ENCODE results near the gene PSMD8. TPM values are rescaled to one million over a fixed set of nuclear protein-coding genes. Genes with fewer than 3 reads are reported as not detected.
"Not testable (repeated sequence)": the region's sequence is repeated elsewhere in the genome, so short reads cannot be mapped to it uniquely, and the experiment has no call there.

The PSMD8 gene
- total RNA-seq, 1 experiment from 2014 or later, result 199 TPM

GRCh38 chr19:38402967-38403674 lies 28.8 kb downstream of the PSMD8 start, which contains the start of gene FAM98C:
Gene FAM98C (plus strand): TSS chr19:38403093. CDS start chr19:38403154, 61 bp downstream.
- Histone ChIP-seq H3K27ac (ENCODE audit: low read length) (no peak within 1 kb of the TSS), H3K4me3 (ENCODE audit: low read length) (peak within 1 kb of the TSS; percentile 90), H3K9me2 (replicated peaks; ENCODE audit: insufficient read depth, low read length) (no peaks in the 10 kb centered on the region), H3K79me2 (ENCODE audit: low read length) (no peaks in the 10 kb centered on the region), H3K4me2 (ENCODE audit: low read depth, low read length, poor library complexity, severe bottlenecking) (peak within 1 kb of the TSS; percentile 96), H4K20me1 (ENCODE audit: insufficient read depth, low read depth, low read length) (no peaks in the 10 kb centered on the region), H3K36me3 (ENCODE audit: insufficient read depth, low read length) (no peaks in the 10 kb centered on the region), H3K9me3 (ENCODE audit: low read length) (no peaks in the 10 kb centered on the region), H2AFZ (ENCODE audit: low read length) (peak within 1 kb of the TSS; percentile 95), H3K9ac (ENCODE audit: low read length) (peak within 1 kb of the TSS; percentile 83), H3K4me1 (ENCODE audit: low read length) (peaks cover 8% of the 10 kb centered on the region), H3K27me3 (ENCODE audit: low read length) (no peaks in the 10 kb centered on the region)
- DNase-seq, result peak; percentile 99

GRCh38 chr19:38404858-38405257 lies 30.5 kb downstream of the PSMD8 start:
- Histone ChIP-seq H3K4me1 (ENCODE audit: low read length) (peaks cover 8% of the 10 kb centered on the region), H3K27me3 (ENCODE audit: low read length) (no peaks in the 10 kb centered on the region), H3K36me3 (ENCODE audit: insufficient read depth, low read length) (no peaks in the 10 kb centered on the region), H3K9ac (ENCODE audit: low read length) (no peak overlapping the region), H4K20me1 (ENCODE audit: insufficient read depth, low read depth, low read length) (no peaks in the 10 kb centered on the region), H3K9me3 (ENCODE audit: low read length) (no peaks in the 10 kb centered on the region), H3K27ac (ENCODE audit: low read length) (no peak overlapping the region), H3K79me2 (ENCODE audit: low read length) (no peaks in the 10 kb centered on the region), H3K4me2 (ENCODE audit: low read depth, low read length, poor library complexity, severe bottlenecking) (no peak overlapping the region), H3K4me3 (ENCODE audit: low read length) (no peak overlapping the region), H3K9me2 (replicated peaks; ENCODE audit: insufficient read depth, low read length) (no peaks in the 10 kb centered on the region), H2AFZ (ENCODE audit: low read length) (no peak overlapping the region)
- DNase-seq, result no peak

- no peaks in the 10 kb centered on the region for H3K36me3 ChIP-seq (ENCODE audit: insufficient read depth, low read length)
- DNase-seq, result no peak
- H4K20me1 ChIP-seq (ENCODE audit: insufficient read depth, low read depth, low read length), result no peaks in the 10 kb centered on the region
- no peak overlapping the region for H3K9ac ChIP-seq (ENCODE audit: low read length)
- no peak overlapping the region for H3K4me3 ChIP-seq (ENCODE audit: low read length)
- no peaks in the 10 kb centered on the region for H3K9me2 ChIP-seq (replicated peaks; ENCODE audit: insufficient read depth, low read length)
- H3K27ac ChIP-seq (ENCODE audit: low read length), result no peak overlapping the region
- no peak overlapping the region for H2AFZ ChIP-seq (ENCODE audit: low read length)
- H3K79me2 ChIP-seq (ENCODE audit: low read length), result no peaks in the 10 kb centered on the region
- H3K27me3 ChIP-seq (ENCODE audit: low read length), result no peaks in the 10 kb centered on the region
- H3K4me1 ChIP-seq (ENCODE audit: low read length), result peaks cover 8% of the 10 kb centered on the region
- H3K9me3 ChIP-seq (ENCODE audit: low read length), result no peaks in the 10 kb centered on the region
- H3K4me2 ChIP-seq (ENCODE audit: low read depth, low read length, poor library complexity, severe bottlenecking), result no peak overlapping the region
These were observed 30.9 kb downstream of the PSMD8 start for GRCh38 chr19:38405276-38405675.

- no peaks in the 10 kb centered on the region for H3K36me3 ChIP-seq (ENCODE audit: insufficient read depth, low read length)
- H3K79me2 ChIP-seq (ENCODE audit: low read length), result no peaks in the 10 kb centered on the region
- no peak overlapping the region for H3K4me2 ChIP-seq (ENCODE audit: low read depth, low read length, poor library complexity, severe bottlenecking)
- H3K9me3 ChIP-seq (ENCODE audit: low read length), result no peaks in the 10 kb centered on the region
- H3K9ac ChIP-seq (ENCODE audit: low read length), result no peak overlapping the region
- no peak for DNase-seq
- H3K4me3 ChIP-seq (ENCODE audit: low read length), result no peak overlapping the region
- no peaks in the 10 kb centered on the region for H3K4me1 ChIP-seq (ENCODE audit: low read length)
- H2AFZ ChIP-seq (ENCODE audit: low read length), result no peak overlapping the region
- no peaks in the 10 kb centered on the region for H3K27me3 ChIP-seq (ENCODE audit: low read length)
- no peak overlapping the region for H3K27ac ChIP-seq (ENCODE audit: low read length)
- no peaks in the 10 kb centered on the region for H4K20me1 ChIP-seq (ENCODE audit: insufficient read depth, low read depth, low read length)
- no peaks in the 10 kb centered on the region for H3K9me2 ChIP-seq (replicated peaks; ENCODE audit: insufficient read depth, low read length)
These were observed 35.3 kb downstream of the PSMD8 start for GRCh38 chr19:38409631-38410133.

GRCh38 chr19:38410407-38410806 lies 36.0 kb downstream of the PSMD8 start:
- H3K4me1 ChIP-seq (ENCODE audit: low read length); H3K79me2 ChIP-seq (ENCODE audit: low read length); H3K9ac ChIP-seq (ENCODE audit: low read length); H3K27ac ChIP-seq (ENCODE audit: low read length); H3K36me3 ChIP-seq (ENCODE audit: insufficient read depth, low read length); H2AFZ ChIP-seq (ENCODE audit: low read length); H3K9me3 ChIP-seq (ENCODE audit: low read length); H3K4me2 ChIP-seq (ENCODE audit: low read depth, low read length, poor library complexity, severe bottlenecking); H3K27me3 ChIP-seq (ENCODE audit: low read length); H3K4me3 ChIP-seq (ENCODE audit: low read length); H3K9me2 ChIP-seq (replicated peaks; ENCODE audit: insufficient read depth, low read length); H4K20me1 ChIP-seq (ENCODE audit: insufficient read depth, low read depth, low read length); DNase-seq: not testable (repeated sequence)

GRCh38 chr19:38411041-38411712 lies 36.8 kb downstream of the PSMD8 start:
- no peaks in the 10 kb centered on the region for H3K9me2 ChIP-seq (replicated peaks; ENCODE audit: insufficient read depth, low read length)
- H3K9ac ChIP-seq (ENCODE audit: low read length), result no peak overlapping the region
- no peak overlapping the region for H2AFZ ChIP-seq (ENCODE audit: low read length)
- H3K4me2 ChIP-seq (ENCODE audit: low read depth, low read length, poor library complexity, severe bottlenecking), result no peak overlapping the region
- no peak for DNase-seq
- no peaks in the 10 kb centered on the region for H3K4me1 ChIP-seq (ENCODE audit: low read length)
- H3K27ac ChIP-seq (ENCODE audit: low read length), result no peak overlapping the region
- H3K36me3 ChIP-seq (ENCODE audit: insufficient read depth, low read length), result no peaks in the 10 kb centered on the region
- H4K20me1 ChIP-seq (ENCODE audit: insufficient read depth, low read depth, low read length), result no peaks in the 10 kb centered on the region
- no peak overlapping the region for H3K4me3 ChIP-seq (ENCODE audit: low read length)
- no peaks in the 10 kb centered on the region for H3K27me3 ChIP-seq (ENCODE audit: low read length)
- H3K9me3 ChIP-seq (ENCODE audit: low read length), result no peaks in the 10 kb centered on the region
- no peaks in the 10 kb centered on the region for H3K79me2 ChIP-seq (ENCODE audit: low read length)

GRCh38 chr19:38411898-38412297 lies 37.5 kb downstream of the PSMD8 start:
- not testable (repeated sequence) for H3K4me3 ChIP-seq (ENCODE audit: low read length); H3K9me3 ChIP-seq (ENCODE audit: low read length); H3K4me1 ChIP-seq (ENCODE audit: low read length); H3K27me3 ChIP-seq (ENCODE audit: low read length); H3K36me3 ChIP-seq (ENCODE audit: insufficient read depth, low read length); H2AFZ ChIP-seq (ENCODE audit: low read length); H3K79me2 ChIP-seq (ENCODE audit: low read length); H3K9ac ChIP-seq (ENCODE audit: low read length); H4K20me1 ChIP-seq (ENCODE audit: insufficient read depth, low read depth, low read length); H3K9me2 ChIP-seq (replicated peaks; ENCODE audit: insufficient read depth, low read length); H3K4me2 ChIP-seq (ENCODE audit: low read depth, low read length, poor library complexity, severe bottlenecking); DNase-seq; H3K27ac ChIP-seq (ENCODE audit: low read length)

- H3K27me3 ChIP-seq (ENCODE audit: low read length), result no peaks in the 10 kb centered on the region
- H3K79me2 ChIP-seq (ENCODE audit: low read length), result no peaks in the 10 kb centered on the region
- H3K9me3 ChIP-seq (ENCODE audit: low read length), result no peaks in the 10 kb centered on the region
- H3K4me3 ChIP-seq (ENCODE audit: low read length), result no peak overlapping the region
- H3K27ac ChIP-seq (ENCODE audit: low read length), result no peak overlapping the region
- DNase-seq, result no peak
- H3K4me1 ChIP-seq (ENCODE audit: low read length), result no peaks in the 10 kb centered on the region
- H3K36me3 ChIP-seq (ENCODE audit: insufficient read depth, low read length), result no peaks in the 10 kb centered on the region
- no peak overlapping the region for H3K9ac ChIP-seq (ENCODE audit: low read length)
- H3K4me2 ChIP-seq (ENCODE audit: low read depth, low read length, poor library complexity, severe bottlenecking), result no peak overlapping the region
- no peaks in the 10 kb centered on the region for H4K20me1 ChIP-seq (ENCODE audit: insufficient read depth, low read depth, low read length)
- H3K9me2 ChIP-seq (replicated peaks; ENCODE audit: insufficient read depth, low read length), result no peaks in the 10 kb centered on the region
- no peak overlapping the region for H2AFZ ChIP-seq (ENCODE audit: low read length)
These were observed 38.1 kb downstream of the PSMD8 start for GRCh38 chr19:38412491-38412890.

All from Karpas-422 (cell line).